Neural crest cell (in vitro differentiated cells): Measurements from ENCODE around the gene KDM4B. TPM values are rescaled to one million over a fixed set of nuclear protein-coding genes. Genes with fewer than 3 reads are reported as not detected.
A peak's percentile ranks its signal among the peaks of the same experiment; 100 is the strongest.

Experiments used
- DNase-seq: peaks from one replicate; pipeline ENCODE4 v3.0.0; 2021; ENCODE audit warnings: low read depth, mixed read lengths, low spot score
- H3K27ac Mint-ChIP-seq: one replicate; pipeline ENCODE4 v1.8.0; 2021; ENCODE audit warnings: mild to moderate bottlenecking, mixed read lengths; ENCODE audit not compliant: unreplicated experiment
- H3K27me3 Mint-ChIP-seq: 2 replicates; pipeline ENCODE4 v1.8.0; 2021; ENCODE audit warnings: low read depth, mild to moderate bottlenecking, mixed read lengths
- H3K36me3 Mint-ChIP-seq: 2 replicates; pipeline ENCODE4 v1.8.0; 2021; ENCODE audit warnings: low read depth, mild to moderate bottlenecking, mixed read lengths
- H3K4me1 Mint-ChIP-seq: 2 replicates; pipeline ENCODE4 v1.8.0; 2021; ENCODE audit warnings: mixed read lengths
- H3K4me3 Mint-ChIP-seq: one replicate; pipeline ENCODE4 v1.8.0; 2021; ENCODE audit warnings: mild to moderate bottlenecking, mixed read lengths
- H3K9me3 Mint-ChIP-seq: 2 replicates; pipeline ENCODE4 v1.8.0; 2021; ENCODE audit warnings: mixed read lengths
- long read RNA-seq: library from polyadenylated mRNA; unstranded; transcript quantifications from one replicate; pipeline ENCODE4 v2.0.0, GENCODE V29; 2020
- total RNA-seq: library from RNA; stranded (reverse); gene quantifications from 2 replicates; pipeline ENCODE4 v1.2.1, GENCODE V29; 2021
- TF ChIP-seq, protein P1 (sequence below): fragments of 200-600 bp; sonication (generic); conservative IDR thresholded peaks from 2 replicates; pipeline ENCODE4 v1.5.0; 2021; ENCODE audit warnings: antibody characterized with exemption, mild to moderate bottlenecking

KDM4B gene
- 43.3 and 45.4 TPM in 2 replicates for total RNA-seq
- long read RNA-seq, partial matches to known transcripts, result 0 of 4 reads
- long read RNA-seq, other reads (novel, unspliced or antisense), result 4 of 4 reads

DNA sequence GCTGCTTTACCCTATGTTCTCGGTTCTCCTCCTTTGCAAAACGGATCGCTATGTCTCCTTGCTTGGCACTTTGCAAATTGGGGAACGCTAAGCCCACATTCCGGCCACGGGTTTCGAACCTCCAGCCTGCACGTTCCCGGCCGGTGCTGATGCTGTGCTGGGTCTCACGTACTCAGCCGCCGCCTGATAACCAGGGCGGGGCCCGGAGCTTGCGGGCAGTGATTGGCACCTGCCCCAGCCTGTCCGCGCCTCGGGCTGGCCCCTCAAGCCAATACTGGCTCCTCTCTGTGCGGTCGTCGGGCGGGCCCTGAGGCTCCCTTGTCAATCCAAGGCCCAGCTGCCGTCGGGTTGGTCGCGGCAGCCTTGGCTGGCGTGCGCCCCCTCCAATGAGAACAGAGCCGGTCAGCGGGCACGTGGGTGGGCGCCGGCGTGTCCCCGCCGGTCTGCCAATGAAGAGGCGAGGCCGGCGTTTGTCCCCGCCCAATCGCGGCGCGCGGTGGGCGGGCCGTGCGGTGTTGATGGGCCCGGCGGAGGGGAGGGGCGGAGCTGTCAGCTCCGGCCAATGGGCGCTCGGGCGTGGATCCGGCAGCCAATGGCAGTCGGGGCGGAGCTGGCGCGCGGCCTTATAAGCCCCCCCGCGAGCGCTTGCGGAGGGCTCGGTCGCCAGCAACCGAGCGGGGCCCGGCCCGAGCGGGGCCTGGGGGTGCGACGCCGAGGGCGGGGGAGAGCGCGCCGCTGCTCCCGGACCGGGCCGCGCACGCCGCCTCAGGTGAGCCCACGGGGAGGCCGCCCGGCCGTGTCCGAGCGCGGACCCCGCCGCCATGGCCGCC, at the start of gene KDM4B:
KDM4B (plus strand) TSS at position 652 of the 830 bp plus-strand sequence. CDS start 63,778 bp downstream, outside the sequence.
- TF ChIP-seq, protein P1, sequence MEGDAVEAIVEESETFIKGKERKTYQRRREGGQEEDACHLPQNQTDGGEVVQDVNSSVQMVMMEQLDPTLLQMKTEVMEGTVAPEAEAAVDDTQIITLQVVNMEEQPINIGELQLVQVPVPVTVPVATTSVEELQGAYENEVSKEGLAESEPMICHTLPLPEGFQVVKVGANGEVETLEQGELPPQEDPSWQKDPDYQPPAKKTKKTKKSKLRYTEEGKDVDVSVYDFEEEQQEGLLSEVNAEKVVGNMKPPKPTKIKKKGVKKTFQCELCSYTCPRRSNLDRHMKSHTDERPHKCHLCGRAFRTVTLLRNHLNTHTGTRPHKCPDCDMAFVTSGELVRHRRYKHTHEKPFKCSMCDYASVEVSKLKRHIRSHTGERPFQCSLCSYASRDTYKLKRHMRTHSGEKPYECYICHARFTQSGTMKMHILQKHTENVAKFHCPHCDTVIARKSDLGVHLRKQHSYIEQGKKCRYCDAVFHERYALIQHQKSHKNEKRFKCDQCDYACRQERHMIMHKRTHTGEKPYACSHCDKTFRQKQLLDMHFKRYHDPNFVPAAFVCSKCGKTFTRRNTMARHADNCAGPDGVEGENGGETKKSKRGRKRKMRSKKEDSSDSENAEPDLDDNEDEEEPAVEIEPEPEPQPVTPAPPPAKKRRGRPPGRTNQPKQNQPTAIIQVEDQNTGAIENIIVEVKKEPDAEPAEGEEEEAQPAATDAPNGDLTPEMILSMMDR, result no peak
- Mint-ChIP-seq H3K27ac (peak within 1 kb of the TSS; percentile 94), H3K36me3 (peaks cover 13% of the 10 kb centered on the region), H3K9me3 (no peaks in the 10 kb centered on the region), H3K4me1 (peaks cover 46% of the 10 kb centered on the region), H3K27me3 (peaks cover 13% of the 10 kb centered on the region), H3K4me3 (peak within 1 kb of the TSS; percentile 92)
- peak; percentile 97 for DNase-seq

DNA sequence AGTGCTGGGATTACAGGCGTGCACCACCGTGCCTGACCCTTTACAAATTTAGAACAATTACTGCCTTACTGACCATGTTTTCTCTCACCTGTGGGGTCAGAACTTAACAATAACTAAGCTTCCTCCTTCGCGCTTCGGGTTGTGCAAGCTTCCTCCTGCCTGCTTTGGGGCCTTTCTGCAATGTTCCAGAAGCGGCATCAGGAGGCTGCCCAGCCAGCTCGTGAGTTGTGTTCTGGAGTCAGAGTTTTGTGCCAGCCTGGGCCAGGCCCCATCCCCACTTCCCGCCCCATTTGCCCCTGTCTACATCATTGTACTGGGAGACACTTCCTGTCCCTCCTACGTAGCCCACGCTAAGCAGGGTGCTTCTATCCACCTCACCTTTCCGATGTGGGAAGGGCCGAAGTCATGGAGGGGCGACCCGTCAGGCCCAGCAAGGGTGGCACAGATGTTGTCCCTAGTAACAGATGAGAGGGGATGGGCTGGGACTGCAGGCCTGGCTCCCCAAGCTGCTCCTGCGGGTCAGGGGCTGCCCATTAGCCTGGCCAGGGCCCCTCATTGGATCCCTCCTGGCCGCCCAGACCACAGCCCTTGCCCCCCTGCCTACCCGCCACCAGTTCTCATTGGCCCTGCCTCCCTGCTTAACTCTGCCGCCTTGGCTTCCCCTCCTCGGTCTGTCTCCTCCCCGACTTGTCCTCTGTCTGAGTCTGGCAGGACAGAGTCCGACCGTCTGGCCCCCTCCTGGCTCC, 46.2 kb upstream of the KDM4B start:
- no peak overlapping the region for H3K4me3 Mint-ChIP-seq
- no peaks in the 10 kb centered on the region for H3K9me3 Mint-ChIP-seq
- TF ChIP-seq, protein P1, result no peak
- no peaks in the 10 kb centered on the region for H3K27me3 Mint-ChIP-seq
- H3K4me1 Mint-ChIP-seq, result no peaks in the 10 kb centered on the region
- no peak overlapping the region for H3K27ac Mint-ChIP-seq
- no peak for DNase-seq
- peaks cover 10% of the 10 kb centered on the region for H3K36me3 Mint-ChIP-seq

DNA sequence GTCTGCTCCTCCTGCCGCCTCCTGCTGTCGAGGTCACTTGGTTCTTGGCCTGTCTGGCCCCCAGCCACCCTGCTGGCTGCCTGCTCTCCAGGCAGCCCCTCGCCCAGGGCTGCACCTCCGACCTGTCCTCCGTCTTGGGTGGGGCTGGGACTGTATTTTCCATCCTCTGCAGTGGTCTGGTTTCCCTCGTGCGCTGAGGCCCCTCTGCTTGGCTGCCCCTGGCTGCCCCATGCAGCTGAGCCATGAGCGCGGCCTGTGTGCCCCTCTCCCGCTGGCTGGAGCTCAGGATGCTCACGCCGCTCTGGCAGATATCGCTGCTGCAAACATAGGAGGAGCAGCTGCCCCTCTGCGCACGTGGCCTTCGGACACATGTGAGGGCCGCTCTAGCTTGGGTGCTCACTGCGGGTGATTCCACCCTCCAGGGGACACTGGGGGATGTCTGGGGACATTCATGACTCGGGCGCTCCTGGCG, 45.6 kb upstream of the KDM4B start:
- no peaks in the 10 kb centered on the region for H3K4me1 Mint-ChIP-seq
- H3K27me3 Mint-ChIP-seq, result no peaks in the 10 kb centered on the region
- peaks cover 7% of the 10 kb centered on the region for H3K36me3 Mint-ChIP-seq
- TF ChIP-seq, protein P1, result no peak
- no peak overlapping the region for H3K4me3 Mint-ChIP-seq
- no peaks in the 10 kb centered on the region for H3K9me3 Mint-ChIP-seq
- DNase-seq, result no peak
- peak overlapping the region; percentile 27 for H3K27ac Mint-ChIP-seq

DNA sequence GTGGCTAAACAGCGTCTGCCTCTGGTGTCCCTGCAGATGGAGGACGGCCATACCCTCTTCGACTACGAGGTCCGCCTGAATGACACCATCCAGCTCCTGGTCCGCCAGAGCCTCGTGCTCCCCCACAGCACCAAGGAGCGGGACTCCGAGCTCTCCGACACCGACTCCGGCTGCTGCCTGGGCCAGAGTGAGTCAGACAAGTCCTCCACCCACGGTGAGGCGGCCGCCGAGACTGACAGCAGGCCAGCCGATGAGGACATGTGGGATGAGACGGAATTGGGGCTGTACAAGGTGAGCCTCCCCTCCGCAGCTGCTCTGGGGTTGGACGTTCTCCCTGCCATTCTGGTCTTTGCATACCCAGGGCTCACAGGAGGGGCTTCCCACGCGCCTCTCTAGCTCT, 39.7 kb upstream of the KDM4B start:
- TF ChIP-seq, protein P1, result no peak
- peaks cover 7% of the 10 kb centered on the region for H3K36me3 Mint-ChIP-seq
- no peak for DNase-seq
- H3K4me1 Mint-ChIP-seq, result no peaks in the 10 kb centered on the region
- no peak overlapping the region for H3K27ac Mint-ChIP-seq
- no peaks in the 10 kb centered on the region for H3K9me3 Mint-ChIP-seq
- H3K27me3 Mint-ChIP-seq, result no peaks in the 10 kb centered on the region
- H3K4me3 Mint-ChIP-seq, result no peak overlapping the region

DNA sequence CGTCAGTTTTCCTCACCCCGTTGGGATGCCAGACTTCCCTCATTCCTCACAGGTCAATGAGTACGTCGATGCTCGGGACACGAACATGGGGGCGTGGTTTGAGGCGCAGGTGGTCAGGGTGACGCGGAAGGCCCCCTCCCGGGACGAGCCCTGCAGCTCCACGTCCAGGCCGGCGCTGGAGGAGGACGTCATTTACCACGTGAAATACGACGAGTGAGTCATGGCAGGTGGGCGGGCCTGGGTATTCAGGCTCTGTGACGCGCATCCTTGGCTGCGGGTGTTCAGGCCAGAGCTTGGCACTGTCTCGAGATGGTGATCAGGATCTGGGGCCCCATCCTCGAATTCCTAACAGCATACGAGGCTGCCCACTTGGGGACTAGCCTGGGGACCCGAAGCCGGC, 38.2 kb upstream of the KDM4B start:
- Mint-ChIP-seq H3K27me3 (no peaks in the 10 kb centered on the region), H3K4me3 (no peak overlapping the region), H3K4me1 (no peaks in the 10 kb centered on the region), H3K36me3 (peaks cover 16% of the 10 kb centered on the region), H3K27ac (no peak overlapping the region), H3K9me3 (no peaks in the 10 kb centered on the region)
- TF ChIP-seq, protein P1, result no peak
- no peak for DNase-seq
